Testis (tissue), 2 donors: ENCODE measurements around the gene CACNA1C.

Source experiments
- CTCF ChIP-seq, 3 experiments: fragments of 450-650 bp in 2 of 3; fragments of 200-600 bp in 1 of 3; sonication (generic) in 1 of 3; IDR thresholded peaks; one replicate each; pipeline ENCODE4 v1.5.1; 2016 to 2019; ENCODE audit warnings: antibody characterized with exemption in 3 of 3, mild to moderate bottlenecking in 2 of 3, moderate library complexity in 1 of 3
- POLR2A ChIP-seq: fragments of 450-650 bp; IDR thresholded peaks from one replicate; pipeline ENCODE4 v1.6.1; 2017; ENCODE audit warnings: antibody characterized with exemption, mild to moderate bottlenecking, moderate library complexity

GRCh38 chr12:2375871-2376270, 323.1 kb downstream of the CACNA1C start:
- TF ChIP-seq CTCF (IDR thresholded peaks at IDR 0.05) (no peak), POLR2A (no peak)
